Uterus (tissue), 2 donors: ENCODE data around the gene PCED1B.

Experiments
- POLR2A ChIP-seq, 2 donors: fragments of 450-650 bp; IDR thresholded peaks; one replicate each; pipeline ENCODE4 v1.6.1; 2016; ENCODE audit warnings: antibody characterized with exemption in 2 of 2, mild to moderate bottlenecking in 1 of 2, moderate library complexity in 1 of 2
- TF ChIP-seq, protein P1 (sequence below), 4 experiments: fragments of 200-600 bp in 2 of 4; fragments of 450-650 bp in 2 of 4; sonication (generic) in 2 of 4; IDR thresholded peaks; one replicate each; pipeline ENCODE4 v1.5.1; 2016 to 2019; ENCODE audit warnings: antibody characterized with exemption in 4 of 4, mild to moderate bottlenecking in 2 of 4, moderate library complexity in 1 of 4

DNA sequence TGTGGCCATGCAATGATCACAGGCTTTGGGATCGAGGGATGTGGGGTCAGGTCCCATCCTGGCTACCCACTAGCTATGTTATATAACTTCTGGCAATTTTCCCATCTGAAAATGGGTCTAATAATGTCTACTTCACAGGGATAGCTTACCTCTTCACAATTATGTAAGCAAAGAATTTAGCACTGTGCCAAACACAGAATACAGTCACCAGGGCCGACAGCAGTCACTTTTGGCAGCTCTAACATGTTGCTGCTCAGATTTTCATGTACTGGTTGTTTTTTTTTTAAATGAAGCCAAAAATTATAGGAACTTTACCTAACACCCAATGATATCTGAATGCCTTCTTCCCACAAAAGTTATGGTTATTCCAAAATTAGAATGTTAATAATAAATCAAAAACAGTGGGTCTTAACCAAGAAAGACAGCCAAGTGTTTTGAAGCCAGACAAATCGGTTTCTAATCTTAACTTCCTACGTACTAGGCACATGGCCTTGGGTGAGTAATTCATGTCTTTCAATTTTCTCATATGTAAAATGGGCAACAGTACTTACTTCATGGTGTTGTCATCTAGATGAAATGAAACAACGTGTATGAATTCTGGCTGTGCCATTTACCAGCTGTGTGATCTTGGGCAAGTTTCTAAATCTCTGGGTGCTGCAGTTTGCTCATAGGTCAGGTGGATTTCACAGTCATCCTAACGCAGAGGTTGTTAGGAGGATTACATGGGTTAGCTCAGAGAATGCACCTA lies 13.0 kb upstream of the PCED1B start:
- TF ChIP-seq, protein P1, sequence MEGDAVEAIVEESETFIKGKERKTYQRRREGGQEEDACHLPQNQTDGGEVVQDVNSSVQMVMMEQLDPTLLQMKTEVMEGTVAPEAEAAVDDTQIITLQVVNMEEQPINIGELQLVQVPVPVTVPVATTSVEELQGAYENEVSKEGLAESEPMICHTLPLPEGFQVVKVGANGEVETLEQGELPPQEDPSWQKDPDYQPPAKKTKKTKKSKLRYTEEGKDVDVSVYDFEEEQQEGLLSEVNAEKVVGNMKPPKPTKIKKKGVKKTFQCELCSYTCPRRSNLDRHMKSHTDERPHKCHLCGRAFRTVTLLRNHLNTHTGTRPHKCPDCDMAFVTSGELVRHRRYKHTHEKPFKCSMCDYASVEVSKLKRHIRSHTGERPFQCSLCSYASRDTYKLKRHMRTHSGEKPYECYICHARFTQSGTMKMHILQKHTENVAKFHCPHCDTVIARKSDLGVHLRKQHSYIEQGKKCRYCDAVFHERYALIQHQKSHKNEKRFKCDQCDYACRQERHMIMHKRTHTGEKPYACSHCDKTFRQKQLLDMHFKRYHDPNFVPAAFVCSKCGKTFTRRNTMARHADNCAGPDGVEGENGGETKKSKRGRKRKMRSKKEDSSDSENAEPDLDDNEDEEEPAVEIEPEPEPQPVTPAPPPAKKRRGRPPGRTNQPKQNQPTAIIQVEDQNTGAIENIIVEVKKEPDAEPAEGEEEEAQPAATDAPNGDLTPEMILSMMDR (IDR thresholded peaks at IDR 0.05) = no peak
- TF ChIP-seq POLR2A (IDR thresholded peaks at IDR 0.05) = no peak
